Thyroid gland (tissue), 4 donors: ENCODE measurements around the gene MYOZ3. TPM values are rescaled to one million over a fixed set of nuclear protein-coding genes. Genes with fewer than 3 reads are reported as not detected.
A peak's percentile ranks its signal among the peaks of the same experiment; 100 is the strongest.

ENCODE experiments used
- DNase-seq, 2 donors: peaks; one replicate each; pipeline ENCODE4 v3.0.0-alpha.2; 2019
- H3K27ac ChIP-seq, 3 donors: fragments of 200-600 bp; sonication (generic); 1 replicate in 2 of 3; 2 replicates in 1 of 3; pipeline ENCODE4 v1.5.1; 2016 to 2019; ENCODE audit warnings: mild to moderate bottlenecking in 1 of 3, moderate library complexity in 1 of 3
- H3K27me3 ChIP-seq: fragments of 200-600 bp; sonication (generic); one replicate; pipeline ENCODE4 v1.5.1; 2019
- H3K36me3 ChIP-seq, 2 donors: fragments of 200-600 bp; sonication (generic); one replicate each; pipeline ENCODE4 v1.5.1; 2016 to 2019
- H3K4me1 ChIP-seq, 2 donors: fragments of 200-600 bp; sonication (generic); one replicate each; pipeline ENCODE4 v1.5.1; 2017 to 2019
- H3K4me3 ChIP-seq, 3 donors: fragments of 200-600 bp; sonication (generic); replicated peaks in 1 of 3; 1 replicate in 2 of 3; 2 replicates in 1 of 3; pipeline ENCODE4 v1.5.1; 2016; ENCODE audit warnings: mild to moderate bottlenecking in 1 of 3
- H3K9me3 ChIP-seq: fragments of 200-600 bp; sonication (generic); one replicate; pipeline ENCODE4 v1.5.1; 2017
- POLR2A ChIP-seq, 2 donors: fragments of 450-650 bp; IDR thresholded peaks; one replicate each; pipeline ENCODE4 v1.6.1; 2017; ENCODE audit warnings: antibody characterized with exemption in 2 of 2, mild to moderate bottlenecking in 2 of 2, moderate library complexity in 1 of 2
- WGBS, 2 donors: methylation state at CpG; one replicate each; pipeline ENCODE4 v1.1.5; 2017; 5-methylcytosine and 5-hydroxymethylcytosine counted together
- intact Hi-C: fragments of 100-400 bp; cut with DNase I; formaldehyde crosslinking; loops from one replicate; pipeline ENCODE4 v1.15.1; 2023
- total RNA-seq, 4 donors: library from RNA; depleted of rRNA; stranded (reverse); fragments of >200 nt; gene quantifications; one replicate each; pipeline ENCODE4 v1.2.3, GENCODE V29; 2016
- TF ChIP-seq, protein P1 (sequence below), 6 experiments: fragments of 200-600 bp in 3 of 6; fragments of 450-650 bp in 3 of 6; sonication (generic) in 3 of 6; IDR thresholded peaks; one replicate each; pipeline ENCODE4 v1.5.1; 2016 to 2019; ENCODE audit warnings: antibody characterized with exemption in 6 of 6, mild to moderate bottlenecking in 2 of 6, inconsistent platforms in 1 of 6, moderate library complexity in 1 of 6

The MYOZ3 gene
- total RNA-seq, 4 donors from 2014 or later = 0.11 to 0.29 (median 0.13) TPM; not detected in 1

DNA sequence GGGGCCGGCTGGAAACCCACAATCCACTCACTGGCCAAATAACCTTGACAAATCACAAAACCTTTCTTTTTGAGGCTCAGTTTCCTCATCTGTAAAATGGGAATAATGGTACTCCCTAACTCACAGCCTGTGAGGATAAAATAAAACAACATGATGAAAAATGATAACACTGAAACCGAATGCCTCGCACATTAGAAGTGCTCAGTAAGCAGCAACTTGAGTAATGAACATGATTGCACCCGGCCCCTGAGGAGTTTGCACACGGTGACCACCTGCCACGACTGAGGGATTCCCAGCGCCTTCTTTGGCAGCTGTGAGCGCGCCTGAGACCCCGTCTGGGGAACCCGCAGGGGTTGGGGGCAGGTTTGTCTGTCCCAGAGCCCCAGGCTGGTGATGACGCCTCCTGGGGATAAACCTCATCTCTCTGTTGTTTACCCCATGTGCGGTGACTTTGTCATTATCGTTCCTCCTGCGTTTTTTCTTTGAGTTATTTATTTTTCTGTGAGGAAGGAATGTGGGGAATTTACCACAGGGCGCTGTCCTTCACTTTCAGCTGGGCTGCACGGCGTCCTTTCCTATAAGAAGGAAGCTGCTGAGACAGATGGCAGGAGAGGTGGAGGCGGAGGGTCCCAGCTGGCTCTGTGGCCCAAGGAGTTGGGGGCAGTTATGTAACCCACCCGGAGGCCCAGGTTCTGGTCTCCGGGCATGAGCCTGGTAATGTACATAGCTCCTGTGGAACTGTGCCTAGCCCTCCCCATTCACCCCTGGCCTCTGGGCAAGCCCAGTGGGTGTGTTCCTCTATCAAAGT lies 23.6 kb upstream of the MYOZ3 start:
- no peaks in the 10 kb centered on the region for H3K27me3 ChIP-seq
- H3K4me3 ChIP-seq = no peak overlapping the region
- TF ChIP-seq, protein P1, sequence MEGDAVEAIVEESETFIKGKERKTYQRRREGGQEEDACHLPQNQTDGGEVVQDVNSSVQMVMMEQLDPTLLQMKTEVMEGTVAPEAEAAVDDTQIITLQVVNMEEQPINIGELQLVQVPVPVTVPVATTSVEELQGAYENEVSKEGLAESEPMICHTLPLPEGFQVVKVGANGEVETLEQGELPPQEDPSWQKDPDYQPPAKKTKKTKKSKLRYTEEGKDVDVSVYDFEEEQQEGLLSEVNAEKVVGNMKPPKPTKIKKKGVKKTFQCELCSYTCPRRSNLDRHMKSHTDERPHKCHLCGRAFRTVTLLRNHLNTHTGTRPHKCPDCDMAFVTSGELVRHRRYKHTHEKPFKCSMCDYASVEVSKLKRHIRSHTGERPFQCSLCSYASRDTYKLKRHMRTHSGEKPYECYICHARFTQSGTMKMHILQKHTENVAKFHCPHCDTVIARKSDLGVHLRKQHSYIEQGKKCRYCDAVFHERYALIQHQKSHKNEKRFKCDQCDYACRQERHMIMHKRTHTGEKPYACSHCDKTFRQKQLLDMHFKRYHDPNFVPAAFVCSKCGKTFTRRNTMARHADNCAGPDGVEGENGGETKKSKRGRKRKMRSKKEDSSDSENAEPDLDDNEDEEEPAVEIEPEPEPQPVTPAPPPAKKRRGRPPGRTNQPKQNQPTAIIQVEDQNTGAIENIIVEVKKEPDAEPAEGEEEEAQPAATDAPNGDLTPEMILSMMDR (IDR thresholded peaks at IDR 0.05) = no peak
- TF ChIP-seq POLR2A (IDR thresholded peaks at IDR 0.05) = no peak
- H3K36me3 ChIP-seq = no peaks in the 10 kb centered on the region
- 36 to 38% methylated on average over 16 to 21 of the region's 21 CpGs for WGBS, 2 donors
- peak; percentile 40 to 58 for DNase-seq
- H3K9me3 ChIP-seq = no peaks in the 10 kb centered on the region
- peak overlapping the region; percentile 46 to 87 (median 78) for H3K27ac ChIP-seq
- intact Hi-C loops = no loop called here
- H3K4me1 ChIP-seq = peaks cover 31 to 61% of the 10 kb centered on the region in 2 donors

DNA sequence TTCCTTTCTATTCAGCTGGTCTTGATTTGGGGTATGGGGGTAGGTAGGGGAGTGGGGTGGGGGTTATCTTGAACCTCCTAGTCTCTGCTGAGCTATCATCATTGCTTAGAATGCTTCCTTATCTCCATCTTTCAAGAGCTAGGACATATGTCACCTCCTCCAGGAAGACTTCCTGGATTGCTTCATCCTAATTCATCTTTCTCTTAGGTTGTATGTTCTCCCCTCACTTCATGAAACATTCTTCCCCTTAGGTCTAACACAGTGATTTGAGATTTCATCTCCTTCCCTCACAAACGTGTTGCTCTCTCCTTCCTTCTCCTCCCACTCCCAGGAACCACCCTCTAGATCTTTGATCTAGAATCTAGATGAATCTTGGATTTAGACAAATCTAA lies 23.0 kb upstream of the MYOZ3 start:
- H3K36me3 ChIP-seq = no peaks in the 10 kb centered on the region
- H3K27me3 ChIP-seq = no peaks in the 10 kb centered on the region
- DNase-seq = no peak
- H3K27ac ChIP-seq = peak overlapping the region; percentile 46 to 87 (median 78)
- 40 to 44% methylated on average over 1 of the region's 1 CpG for WGBS, 2 donors
- no peaks in the 10 kb centered on the region for H3K9me3 ChIP-seq
- H3K4me1 ChIP-seq = peaks cover 37 to 67% of the 10 kb centered on the region in 2 donors
- H3K4me3 ChIP-seq = no peak overlapping the region
- intact Hi-C loops = no loop called here
- TF ChIP-seq, protein P1 (IDR thresholded peaks at IDR 0.05) = no peak
- no peak for TF ChIP-seq POLR2A (IDR thresholded peaks at IDR 0.05)

DNA sequence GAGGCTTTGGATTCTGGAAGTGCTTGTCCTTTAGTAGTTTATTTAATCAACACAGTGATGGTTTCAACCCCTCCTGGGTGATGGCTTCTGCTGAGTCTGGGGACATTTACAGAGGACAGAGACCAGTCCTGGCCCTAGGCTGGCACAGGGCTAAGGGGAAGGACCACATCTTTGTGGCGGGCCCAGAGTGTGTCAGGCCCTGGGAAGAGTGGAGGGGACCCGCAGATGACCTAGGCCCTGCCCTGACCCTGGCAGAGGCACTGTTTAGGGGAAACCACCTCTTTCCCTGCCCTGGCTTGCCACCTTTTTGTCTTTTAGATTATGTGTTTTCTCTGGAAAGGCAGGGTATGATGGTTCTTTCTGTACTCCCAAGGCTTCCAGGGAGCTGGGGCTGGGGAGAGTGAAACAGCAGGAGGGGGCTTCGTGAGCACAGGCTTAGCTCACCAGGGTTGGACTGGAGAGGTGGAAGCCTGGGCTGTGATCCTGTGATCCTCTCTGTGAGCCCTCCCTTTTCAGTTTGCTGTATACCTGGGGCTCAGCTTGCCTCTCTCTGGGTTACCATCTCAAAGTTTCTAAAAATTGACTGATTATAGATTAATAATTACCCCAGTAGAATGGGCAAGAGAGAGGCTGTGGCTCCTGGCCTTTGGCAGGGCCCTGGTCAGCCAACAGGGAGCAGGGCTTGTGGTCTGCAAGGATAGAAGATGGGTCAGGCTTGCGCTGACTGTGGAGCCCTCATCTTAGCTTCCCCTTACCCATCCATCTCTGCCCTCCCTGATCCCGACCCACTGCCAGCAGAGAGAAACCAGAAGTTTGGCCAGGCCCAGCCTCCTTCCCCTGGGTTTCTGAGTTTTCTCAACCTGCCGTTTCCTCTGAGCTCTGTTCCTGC lies 22.3 kb upstream of the MYOZ3 start:
- Histone ChIP-seq H3K27me3 (no peaks in the 10 kb centered on the region), H3K36me3 (no peaks in the 10 kb centered on the region), H3K4me3 (no peak overlapping the region), H3K9me3 (no peaks in the 10 kb centered on the region), H3K4me1 (peaks cover 43 to 74% of the 10 kb centered on the region in 2 donors), H3K27ac (peak overlapping the region in 2 of 3 donors; percentile 78 to 87)
- TF ChIP-seq, protein P1 (IDR thresholded peaks at IDR 0.05) = no peak
- no peak for TF ChIP-seq POLR2A (IDR thresholded peaks at IDR 0.05)
- intact Hi-C loops = no loop called here
- WGBS, 2 donors = 78 to 89% methylated on average over 6 of the region's 6 CpGs
- no peak for DNase-seq

DNA sequence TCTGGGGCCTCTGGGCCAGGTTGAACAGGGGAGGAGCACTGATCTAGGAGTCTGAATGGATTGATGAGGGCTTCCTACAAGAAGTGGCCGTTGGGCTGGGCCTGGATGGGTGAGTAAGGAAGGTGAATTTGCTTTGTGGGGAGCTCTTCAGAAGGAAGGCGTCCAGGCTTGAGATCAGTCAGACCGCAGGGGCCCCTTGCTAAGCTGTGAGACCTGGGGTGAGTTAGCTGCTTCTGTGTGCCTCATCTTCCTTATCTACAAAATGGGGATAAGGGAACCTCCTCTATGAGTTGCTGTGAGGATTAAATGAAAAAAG lies 21.7 kb upstream of the MYOZ3 start:
- no peak overlapping the region for H3K4me3 ChIP-seq
- peak overlapping the region in 2 of 3 donors; percentile 78 to 87 for H3K27ac ChIP-seq
- no peak for DNase-seq
- H3K27me3 ChIP-seq = no peaks in the 10 kb centered on the region
- peaks cover 45 to 80% of the 10 kb centered on the region in 2 donors for H3K4me1 ChIP-seq
- intact Hi-C loops = no loop called here
- WGBS, 2 donors = 88 to 95% methylated on average over 3 of the region's 3 CpGs
- no peaks in the 10 kb centered on the region for H3K9me3 ChIP-seq
- H3K36me3 ChIP-seq = no peaks in the 10 kb centered on the region
- TF ChIP-seq POLR2A (IDR thresholded peaks at IDR 0.05) = no peak
- TF ChIP-seq, protein P1 (IDR thresholded peaks at IDR 0.05) = no peak
